PC-3 (cell line): ENCODE results near the gene USP21.

Experiments
- EZH2 ChIP-seq: fragments of 300-600 bp; sonication (generic); IDR thresholded peaks from one replicate; pipeline ENCODE4 v1.6.1; 2017; ENCODE audit warnings: antibody characterized with exemption, mild to moderate bottlenecking, low read length; ENCODE audit not compliant: unreplicated experiment
- EZH2phosphoT487 ChIP-seq: fragments of 300-600 bp; sonication (generic); IDR thresholded peaks from 2 replicates; pipeline ENCODE4 v1.6.1; 2018; ENCODE audit warnings: mild to moderate bottlenecking, antibody characterized with exemption, low read length, borderline replicate concordance
- TF ChIP-seq, protein P1 (sequence below): fragments of 300-600 bp; sonication (generic); conservative IDR thresholded peaks from 2 replicates; pipeline ENCODE4 v1.5.1; 2017; ENCODE audit warnings: antibody characterized with exemption, low read depth, mild to moderate bottlenecking, low read length

DNA sequence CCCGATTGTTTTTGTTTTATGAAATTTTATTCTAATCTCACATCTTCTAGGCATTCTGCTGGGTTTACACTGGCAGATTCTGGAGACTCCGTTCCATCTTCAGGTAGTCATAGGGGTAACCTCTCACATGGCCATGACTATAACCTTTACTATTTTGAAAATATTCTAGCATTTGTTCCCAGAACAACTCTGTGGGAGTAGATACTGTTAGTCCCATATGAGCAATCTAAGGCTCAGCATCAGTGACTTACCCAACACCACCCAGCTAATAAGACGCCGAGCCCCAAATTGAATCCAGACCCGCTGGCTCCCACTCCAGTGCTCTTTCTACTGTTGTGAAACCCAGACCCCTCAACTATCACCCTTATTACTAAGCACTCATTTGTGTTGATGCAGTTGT lies 29.7 kb downstream of the USP21 start:
- TF ChIP-seq, protein P1, sequence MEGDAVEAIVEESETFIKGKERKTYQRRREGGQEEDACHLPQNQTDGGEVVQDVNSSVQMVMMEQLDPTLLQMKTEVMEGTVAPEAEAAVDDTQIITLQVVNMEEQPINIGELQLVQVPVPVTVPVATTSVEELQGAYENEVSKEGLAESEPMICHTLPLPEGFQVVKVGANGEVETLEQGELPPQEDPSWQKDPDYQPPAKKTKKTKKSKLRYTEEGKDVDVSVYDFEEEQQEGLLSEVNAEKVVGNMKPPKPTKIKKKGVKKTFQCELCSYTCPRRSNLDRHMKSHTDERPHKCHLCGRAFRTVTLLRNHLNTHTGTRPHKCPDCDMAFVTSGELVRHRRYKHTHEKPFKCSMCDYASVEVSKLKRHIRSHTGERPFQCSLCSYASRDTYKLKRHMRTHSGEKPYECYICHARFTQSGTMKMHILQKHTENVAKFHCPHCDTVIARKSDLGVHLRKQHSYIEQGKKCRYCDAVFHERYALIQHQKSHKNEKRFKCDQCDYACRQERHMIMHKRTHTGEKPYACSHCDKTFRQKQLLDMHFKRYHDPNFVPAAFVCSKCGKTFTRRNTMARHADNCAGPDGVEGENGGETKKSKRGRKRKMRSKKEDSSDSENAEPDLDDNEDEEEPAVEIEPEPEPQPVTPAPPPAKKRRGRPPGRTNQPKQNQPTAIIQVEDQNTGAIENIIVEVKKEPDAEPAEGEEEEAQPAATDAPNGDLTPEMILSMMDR = no peak
- no peak for TF ChIP-seq EZH2
- TF ChIP-seq EZH2phosphoT487 = no peak
